K562 (cell line): ENCODE data around the gene SCRN2. TPM values are rescaled to one million over a fixed set of nuclear protein-coding genes. Genes with fewer than 3 reads are reported as not detected.
A peak's percentile ranks its signal among the peaks of the same experiment; 100 is the strongest.

Source experiments
- BCOR ChIP-seq: fragments of 450-650 bp; IDR thresholded peaks from 2 replicates; pipeline ENCODE4 v1.6.1; 2016
- CREM ChIP-seq: IDR thresholded peaks from 2 replicates; pipeline ENCODE4 v1.6.1; 2014; ENCODE audit warnings: antibody characterized with exemption, low read depth
- CXXC5 ChIP-seq: fragments of 250-450 bp; sonication (Bioruptor Pico); IDR thresholded peaks from 2 replicates; pipeline ENCODE4 v1.8.0; 2022; ENCODE audit warnings: inconsistent platforms, mild to moderate bottlenecking, moderate library complexity
- EWSR1 ChIP-seq: fragments of 450-650 bp; IDR thresholded peaks from 2 replicates; pipeline ENCODE4 v1.6.1; 2018; ENCODE audit warnings: borderline replicate concordance, mild to moderate bottlenecking, low read depth, moderate library complexity; ENCODE audit not compliant: partially characterized antibody
- HDAC2 ChIP-seq: fragments of 450-650 bp; IDR thresholded peaks from 2 replicates; pipeline ENCODE4 v1.6.1; 2016; ENCODE audit warnings: mild to moderate bottlenecking
- MGA ChIP-seq: fragments of 450-650 bp; IDR thresholded peaks from 2 replicates; pipeline ENCODE4 v1.6.1; 2016; ENCODE audit warnings: mild to moderate bottlenecking, moderate library complexity
- MXI1 ChIP-seq: IDR thresholded peaks from 2 replicates; pipeline ENCODE4 v1.6.1; 2011; ENCODE audit warnings: low read depth, mild to moderate bottlenecking, improper control_type of control experiment, low read length
- PML ChIP-seq: IDR thresholded peaks from 2 replicates; pipeline ENCODE4 v1.6.1; 2012; ENCODE audit warnings: low read length, inconsistent platforms
- POLR2AphosphoS2 ChIP-seq: IDR thresholded peaks from 2 replicates; pipeline ENCODE4 v1.6.1; 2012; ENCODE audit warnings: low read length, improper control_type of control experiment
- SP1 ChIP-seq: sonication (generic); formaldehyde crosslinking; IDR thresholded peaks from 2 replicates; pipeline ENCODE4 v1.8.1; 2022; ENCODE audit warnings: mild to moderate bottlenecking, missing genetic modification reagents
- THRB ChIP-seq: fragments of 450-650 bp; formaldehyde crosslinking; conservative IDR thresholded peaks from 2 replicates; pipeline ENCODE4 v1.4.0; 2022; ENCODE audit warnings: mild to moderate bottlenecking, missing genetic modification characterization
- ZNF586 ChIP-seq: fragments of 450-650 bp; formaldehyde crosslinking; conservative IDR thresholded peaks from 2 replicates; pipeline ENCODE4 v1.4.0; 2020; ENCODE audit warnings: mild to moderate bottlenecking, moderate library complexity
- polyA plus RNA-seq, 8 experiments: library from polyadenylated mRNA; depleted of rRNA in 4 of 8; stranded (reverse) in 5 of 8; unstranded in 3 of 8; fragments of >200 nt; fragmentation: Nextera tagmentation in 2 of 8; fragmentation: Illumina TruSeq in 1 of 8; extraction: Ambion mirVana in 2 of 8; extraction: Trizol in 1 of 8; gene quantifications; 2 replicates each; pipeline versions ENCODE4 v1.2.1 to v1.2.3, GENCODE V29; 2011 to 2014; ENCODE audit warnings: inconsistent platforms in 1 of 8, missing spikeins in 1 of 8
- total RNA-seq, 7 experiments: library from RNA; depleted of rRNA in 6 of 7; stranded (reverse); fragments of >200 nt in 6 of 7; fragmentation: Illumina TruSeq in 2 of 7; extraction: Trizol in 2 of 7; gene quantifications; 2 replicates each; pipeline versions ENCODE4 v1.2.1 to v1.2.3, GENCODE V29; 2011 to 2021; ENCODE audit warnings: low replicate concordance in 1 of 7
- TF ChIP-seq, protein P1 (sequence below): fragments of 250-450 bp; sonication (Bioruptor Pico); IDR thresholded peaks from 2 replicates; pipeline ENCODE4 v1.4.0; 2020; ENCODE audit warnings: borderline replicate concordance

The SCRN2 gene
- total and polyA plus RNA-seq, 9 of the 15 experiments (the other 6 are each of a cell fraction or from before 2014, with no cell fraction given) = 0.25 to 32.9 (median 13.6) TPM

- TF ChIP-seq MGA = no peak; the same call in 1 of the 2 replicates
- TF ChIP-seq SP1 (CRISPR knock-in tag) = peak; percentile 55; the same call in 1 of the 2 replicates
- no peak for TF ChIP-seq CXXC5 (CRISPR knock-in tag)
- TF ChIP-seq, protein P1, sequence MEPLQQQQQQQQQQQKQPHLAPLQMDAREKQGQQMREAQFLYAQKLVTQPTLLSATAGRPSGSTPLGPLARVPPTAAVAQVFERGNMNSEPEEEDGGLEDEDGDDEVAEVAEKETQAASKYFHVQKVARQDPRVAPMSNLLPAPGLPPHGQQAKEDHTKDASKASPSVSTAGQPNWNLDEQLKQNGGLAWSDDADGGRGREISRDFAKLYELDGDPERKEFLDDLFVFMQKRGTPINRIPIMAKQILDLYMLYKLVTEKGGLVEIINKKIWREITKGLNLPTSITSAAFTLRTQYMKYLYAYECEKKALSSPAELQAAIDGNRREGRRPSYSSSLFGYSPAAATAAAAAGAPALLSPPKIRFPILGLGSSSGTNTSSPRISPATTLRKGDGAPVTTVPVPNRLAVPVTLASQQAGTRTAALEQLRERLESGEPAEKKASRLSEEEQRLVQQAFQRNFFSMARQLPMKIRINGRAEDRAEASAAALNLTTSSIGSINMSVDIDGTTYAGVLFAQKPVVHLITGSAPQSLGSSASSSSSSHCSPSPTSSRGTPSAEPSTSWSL (CRISPR knock-in tag) = no peak
- no peak for TF ChIP-seq THRB (CRISPR knock-in tag)
- no peak; the same call in 1 of the 2 replicates for TF ChIP-seq CREM
- TF ChIP-seq HDAC2 = no peak
- TF ChIP-seq MXI1 = no peak
- TF ChIP-seq PML = no peak
- TF ChIP-seq BCOR = no peak
- TF ChIP-seq EWSR1 = no peak
- no peak for TF ChIP-seq POLR2AphosphoS2
- no peak for TF ChIP-seq ZNF586 (CRISPR knock-in tag)
Measured at GRCh38 chr17:47810200-47810821, 30.8 kb downstream of the SCRN2 start (continued).
